Measurements from ENCODE around the gene ABHD16A.

Gene ABHD16A

DNA sequence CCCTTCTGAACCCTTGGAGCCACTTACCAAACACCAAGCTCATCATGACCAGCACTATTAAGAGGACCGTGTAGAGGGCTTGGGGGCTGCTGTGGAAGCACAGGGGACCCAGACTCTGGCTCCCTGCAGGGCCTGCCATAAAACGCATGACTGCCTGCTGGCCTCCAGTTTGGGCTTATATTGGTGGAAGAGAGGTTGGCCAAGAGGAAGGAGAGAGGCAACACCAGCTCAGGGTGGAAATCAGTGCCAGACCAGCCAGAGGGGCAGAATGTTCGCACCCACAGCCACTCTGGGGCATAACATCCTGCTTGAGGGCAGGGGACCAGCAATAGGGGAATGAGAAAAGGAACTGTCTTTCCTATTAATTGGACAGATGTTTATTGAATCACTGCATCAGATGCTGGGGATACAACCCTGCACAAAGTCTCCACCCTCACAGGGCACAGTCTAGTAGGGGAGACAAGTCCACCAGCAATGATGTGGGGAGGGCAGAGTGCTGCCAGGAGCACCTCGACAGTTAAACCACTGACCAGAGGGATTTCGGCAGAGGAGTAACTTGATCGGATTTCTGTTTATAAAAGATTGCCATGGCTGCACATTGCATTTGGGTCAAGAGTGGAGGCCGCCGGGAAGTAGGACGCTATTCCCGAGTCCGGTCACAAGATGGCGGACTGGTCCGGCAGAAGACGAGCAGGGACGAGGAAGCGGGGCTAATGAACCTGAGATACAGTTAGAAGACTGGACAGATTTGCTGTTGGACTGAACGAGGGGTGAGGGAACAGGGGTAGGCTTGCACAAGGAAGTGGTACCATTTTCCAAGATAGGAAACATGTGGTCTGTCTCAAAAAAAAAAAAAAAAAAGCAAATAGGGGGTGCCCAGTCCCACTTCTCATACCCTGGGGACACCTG, 22.6 kb downstream of the ABHD16A start, which contains the start of gene LY6G5C:
Gene LY6G5C (minus strand): TSS at position 842 of the 909 bp plus-strand sequence. CDS start 694 bp downstream, at position 148.
- TF ChIP-seq POLR2A (IDR thresholded peaks at IDR 0.05; ENCODE audit: low read depth, low read length), result no peak
- no peak for TF ChIP-seq POLR2AphosphoS5 (IDR thresholded peaks at IDR 0.05; ENCODE audit: low read depth, low read length)
- TF ChIP-seq TAF1 (IDR thresholded peaks at IDR 0.05; ENCODE audit: borderline replicate concordance, low read depth, low read length), result peak; percentile 8; the same call in 1 of the 2 replicates
- FAIRE-seq, result peak; percentile 90
- DNase-seq (ENCODE audit: insufficient read length), result peak; percentile 52

DNA sequence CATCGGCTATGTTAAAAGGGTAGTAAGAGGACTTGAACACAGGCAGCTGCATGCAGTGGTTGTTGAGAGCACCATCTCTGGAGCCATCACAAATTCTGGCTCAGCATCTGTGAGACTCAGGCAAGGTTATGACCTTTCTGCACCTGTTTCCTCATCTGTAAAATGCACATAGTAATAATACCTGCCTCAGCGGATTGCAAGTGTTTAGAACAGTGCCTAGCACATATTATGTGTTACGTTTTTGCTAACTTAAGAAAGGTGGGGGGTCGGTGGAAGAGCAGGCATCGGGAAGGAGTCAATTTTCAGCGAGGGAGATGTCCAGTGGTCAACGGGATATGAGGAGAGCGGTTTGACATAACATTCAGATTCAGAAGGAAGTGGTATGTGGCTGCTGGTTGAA, 25.2 kb downstream of the ABHD16A start:
- TF ChIP-seq POLR2AphosphoS5 (IDR thresholded peaks at IDR 0.05; ENCODE audit: low read depth, low read length), result no peak
- TF ChIP-seq TAF1 (IDR thresholded peaks at IDR 0.05; ENCODE audit: borderline replicate concordance, low read depth, low read length), result no peak
- no peak for TF ChIP-seq POLR2A (IDR thresholded peaks at IDR 0.05; ENCODE audit: low read depth, low read length)
- no peak for DNase-seq (ENCODE audit: insufficient read length)
- no peak for FAIRE-seq

- TF ChIP-seq POLR2A (IDR thresholded peaks at IDR 0.05; ENCODE audit: low read depth, low read length) (no peak), POLR2AphosphoS5 (IDR thresholded peaks at IDR 0.05; ENCODE audit: low read depth, low read length) (no peak), TAF1 (IDR thresholded peaks at IDR 0.05; ENCODE audit: borderline replicate concordance, low read depth, low read length) (no peak)
- DNase-seq (ENCODE audit: insufficient read length) (no peak), FAIRE-seq (no peak)
Measured at GRCh38 chr6:31676904-31677303, 26.2 kb downstream of the ABHD16A start.

- FAIRE-seq (no peak), DNase-seq (ENCODE audit: insufficient read length) (no peak)
- TF ChIP-seq TAF1 (IDR thresholded peaks at IDR 0.05; ENCODE audit: borderline replicate concordance, low read depth, low read length), result no peak
- TF ChIP-seq POLR2A (IDR thresholded peaks at IDR 0.05; ENCODE audit: low read depth, low read length), result no peak
- TF ChIP-seq POLR2AphosphoS5 (IDR thresholded peaks at IDR 0.05; ENCODE audit: low read depth, low read length), result no peak
Measured at GRCh38 chr6:31676322-31676903, 26.7 kb downstream of the ABHD16A start.

GRCh38 chr6:31669676-31670075, 33.4 kb downstream of the ABHD16A start, which contains the start of gene LY6G5B:
LY6G5B (plus strand) TSS chr6:31669976; CDS start chr6:31670951, 975 bp downstream.
- FAIRE-seq, result no peak
- DNase-seq (ENCODE audit: insufficient read length), result no peak
- no peak for TF ChIP-seq TAF1 (IDR thresholded peaks at IDR 0.05; ENCODE audit: borderline replicate concordance, low read depth, low read length)
- no peak for TF ChIP-seq POLR2A (IDR thresholded peaks at IDR 0.05; ENCODE audit: low read depth, low read length)
- TF ChIP-seq POLR2AphosphoS5 (IDR thresholded peaks at IDR 0.05; ENCODE audit: low read depth, low read length), result no peak

GRCh38 chr6:31666337-31666965, 36.7 kb downstream of the ABHD16A start:
- TF ChIP-seq POLR2A (IDR thresholded peaks at IDR 0.05; ENCODE audit: low read depth, low read length), result no peak
- TF ChIP-seq TAF1 (IDR thresholded peaks at IDR 0.05; ENCODE audit: borderline replicate concordance, low read depth, low read length), result no peak
- no peak for TF ChIP-seq POLR2AphosphoS5 (IDR thresholded peaks at IDR 0.05; ENCODE audit: low read depth, low read length)
- no peak for DNase-seq (ENCODE audit: insufficient read length)
- no peak for FAIRE-seq

DNA sequence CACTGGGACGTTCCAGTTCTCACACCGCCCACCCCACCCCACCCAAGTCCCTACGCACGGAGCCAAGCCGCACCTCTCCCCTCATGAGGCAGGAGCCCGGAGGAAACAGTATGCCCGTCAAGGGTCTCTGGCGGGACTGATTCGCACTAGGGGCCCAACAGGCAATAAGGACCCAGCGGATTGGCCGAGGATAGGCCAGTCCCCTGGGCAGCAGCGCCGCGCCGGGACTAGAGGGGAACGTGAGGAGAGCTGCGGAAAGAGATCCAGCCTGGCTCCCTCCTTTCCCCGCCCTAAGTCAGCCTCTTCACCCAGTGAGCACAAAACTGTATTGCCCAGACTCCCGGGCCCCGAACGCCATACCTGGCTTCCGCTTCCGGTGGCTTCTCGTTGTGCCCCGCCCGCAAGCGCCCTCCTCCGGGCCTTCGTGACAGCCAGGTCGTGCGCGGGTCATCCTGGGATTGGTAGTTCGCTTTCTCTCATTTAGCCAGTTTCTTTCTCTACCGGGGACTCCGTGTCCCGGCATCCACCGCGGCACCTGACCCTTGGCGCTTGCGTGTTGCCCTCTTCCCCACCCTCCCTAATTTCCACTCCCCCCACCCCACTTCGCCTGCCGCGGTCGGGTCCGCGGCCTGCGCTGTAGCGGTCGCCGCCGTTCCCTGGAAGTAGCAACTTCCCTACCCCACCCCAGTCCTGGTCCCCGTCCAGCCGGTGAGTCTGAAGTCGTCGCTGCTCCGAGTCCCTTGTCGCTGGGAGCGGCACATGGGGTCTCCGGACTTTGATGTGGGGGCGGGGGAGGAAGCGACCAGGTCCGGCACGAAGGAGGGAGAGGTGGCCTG, 37.4 kb downstream of the ABHD16A start, which contains the start of gene CSNK2B:
Gene CSNK2B (plus strand): TSS at position 580 of the 836 bp plus-strand sequence. CDS start 752 bp downstream, outside the sequence.
- DNase-seq (ENCODE audit: insufficient read length), result peak; percentile 97
- TF ChIP-seq TAF1 (IDR thresholded peaks at IDR 0.05; ENCODE audit: borderline replicate concordance, low read depth, low read length), result peak; percentile 85
- peak; percentile 97 for TF ChIP-seq POLR2A (IDR thresholded peaks at IDR 0.05; ENCODE audit: low read depth, low read length)
- TF ChIP-seq POLR2AphosphoS5 (IDR thresholded peaks at IDR 0.05; ENCODE audit: low read depth, low read length), result peak; percentile 97
- peak; percentile 82 for FAIRE-seq

DNA sequence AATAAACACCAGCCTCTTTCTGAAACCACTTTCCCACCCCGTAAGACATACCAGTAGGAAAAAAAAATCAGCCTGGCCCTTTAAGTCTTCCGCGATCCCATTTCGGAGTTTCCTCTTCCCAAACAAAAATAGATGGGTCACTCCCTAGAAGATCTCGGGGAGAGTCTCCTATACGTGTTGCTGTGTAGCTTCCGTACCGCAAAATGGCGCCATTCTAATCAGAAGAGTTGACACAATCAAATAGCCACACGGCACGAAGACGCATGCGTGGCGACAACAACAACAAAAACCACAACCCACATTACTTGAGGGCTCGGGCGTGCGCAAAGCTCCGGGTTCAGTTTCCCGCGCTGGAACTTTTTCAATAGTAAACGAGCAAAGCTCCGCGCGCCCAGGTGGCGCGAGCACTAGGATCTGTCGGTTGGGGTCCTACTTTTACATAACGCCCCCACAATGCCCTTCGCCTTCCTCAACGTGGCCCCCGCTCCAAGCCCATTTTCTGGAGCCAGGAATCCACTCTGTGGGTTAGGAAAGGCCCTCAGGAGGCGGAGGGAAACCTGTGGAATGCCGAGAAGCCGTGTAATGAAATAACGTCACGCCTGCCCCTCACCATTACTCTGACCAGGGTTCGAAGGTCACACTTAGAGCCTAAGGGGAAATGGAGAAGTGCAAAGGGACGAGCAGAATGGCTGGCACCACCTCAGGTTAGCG, 38.2 kb downstream of the ABHD16A start, which contains the start of gene GPANK1:
Gene GPANK1 (minus strand): TSS at position 208 of the 711 bp plus-strand sequence. CDS start 519 bp downstream, outside the sequence.
- no peak; the same call in 1 of the 2 replicates for TF ChIP-seq TAF1 (IDR thresholded peaks at IDR 0.05; ENCODE audit: borderline replicate concordance, low read depth, low read length)
- TF ChIP-seq POLR2AphosphoS5 (IDR thresholded peaks at IDR 0.05; ENCODE audit: low read depth, low read length), result peak; percentile 91
- no peak for TF ChIP-seq POLR2A (IDR thresholded peaks at IDR 0.05; ENCODE audit: low read depth, low read length)
- DNase-seq (ENCODE audit: insufficient read length) (peak; percentile 64), FAIRE-seq (peak; percentile 74)

DNA sequence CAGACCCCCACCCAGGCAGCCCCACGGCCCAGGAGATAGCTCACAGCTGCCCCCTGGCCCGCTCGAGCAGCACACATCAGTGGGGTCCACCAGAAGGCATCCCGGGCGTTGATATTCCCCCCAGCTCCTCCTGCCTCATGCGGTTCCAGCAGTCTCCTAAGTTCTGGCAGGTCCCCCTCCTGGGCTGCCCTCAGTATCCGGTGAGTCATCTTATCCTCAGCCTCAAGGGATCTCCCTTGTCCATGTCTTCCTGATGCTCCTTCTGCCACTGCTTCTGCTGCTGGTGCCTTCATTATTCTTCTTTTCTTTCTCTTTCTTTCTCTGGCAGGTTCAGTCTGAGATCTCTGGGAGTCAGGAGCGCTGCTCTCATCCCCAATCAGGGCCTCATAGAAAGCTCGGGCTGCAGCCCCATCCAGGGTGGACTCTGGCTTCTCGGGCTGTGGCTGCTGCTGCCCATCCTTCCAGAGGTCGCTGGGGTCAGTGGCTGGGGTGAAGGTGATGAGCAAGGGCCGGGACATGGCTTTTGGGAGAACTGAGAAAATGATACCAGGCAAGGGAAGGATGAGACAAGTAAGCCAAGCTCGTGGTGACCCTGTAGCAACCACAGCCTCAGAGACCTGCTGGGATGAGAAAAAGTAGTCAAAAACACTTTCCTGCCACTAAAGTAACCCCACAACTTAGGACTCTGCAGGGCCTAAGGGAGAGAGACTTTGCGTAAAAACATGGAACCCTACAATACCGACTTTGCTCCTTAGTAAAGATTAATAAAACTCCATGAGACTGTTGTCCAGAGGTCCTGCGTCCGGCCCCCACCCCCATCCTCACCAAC, 38.9 kb downstream of the ABHD16A start:
- FAIRE-seq, result no peak
- TF ChIP-seq POLR2A (IDR thresholded peaks at IDR 0.05; ENCODE audit: low read depth, low read length) (no peak), TAF1 (IDR thresholded peaks at IDR 0.05; ENCODE audit: borderline replicate concordance, low read depth, low read length) (no peak), POLR2AphosphoS5 (IDR thresholded peaks at IDR 0.05; ENCODE audit: low read depth, low read length) (no peak)
- no peak for DNase-seq (ENCODE audit: insufficient read length)

Data from GM12892 (cell line).